ENCODE measurements around the gene ANKRD13D.
A peak's percentile ranks its signal among the peaks of the same experiment; 100 is the strongest.

ANKRD13D gene

DNA sequence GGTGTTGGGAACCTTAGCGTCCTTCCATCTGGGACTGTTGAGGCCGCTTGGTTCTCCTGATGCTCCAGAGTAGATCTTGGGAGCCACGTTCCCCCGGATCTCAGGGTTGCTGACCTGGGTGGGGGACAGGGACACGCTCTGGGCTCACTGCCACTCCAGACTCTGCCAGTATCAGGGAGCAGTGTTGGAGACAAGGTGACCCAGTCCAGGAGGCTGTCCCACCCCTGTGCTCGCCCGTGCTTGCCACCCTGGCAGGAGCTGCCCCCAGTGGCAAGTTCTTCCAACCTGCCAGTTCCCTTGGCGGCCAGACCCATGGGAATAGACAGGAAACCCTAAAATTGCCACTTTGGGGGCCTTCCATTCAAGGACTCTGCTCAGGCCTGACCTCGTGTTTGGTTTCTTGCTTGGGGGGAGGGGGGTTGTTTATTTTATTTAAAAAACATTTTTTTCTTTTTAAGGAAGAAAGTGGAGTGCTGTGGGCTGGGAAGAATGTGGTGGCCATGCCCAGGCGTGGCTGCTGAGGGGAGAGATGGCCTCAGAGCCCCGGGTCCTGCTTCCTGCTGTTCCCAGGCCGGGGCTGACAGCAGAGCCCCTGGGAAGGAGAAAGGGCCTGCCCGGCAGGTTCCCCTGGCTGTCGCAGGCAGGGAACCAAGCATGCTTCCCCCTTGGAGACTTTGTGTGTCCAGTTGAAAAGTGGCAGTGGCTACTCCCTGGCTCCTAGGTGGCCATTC lies 15.7 kb upstream of the ANKRD13D start:
- no peak for DNase-seq (ENCODE audit: low read depth in 2 of 2, low spot score in 1 of 2)

DNA sequence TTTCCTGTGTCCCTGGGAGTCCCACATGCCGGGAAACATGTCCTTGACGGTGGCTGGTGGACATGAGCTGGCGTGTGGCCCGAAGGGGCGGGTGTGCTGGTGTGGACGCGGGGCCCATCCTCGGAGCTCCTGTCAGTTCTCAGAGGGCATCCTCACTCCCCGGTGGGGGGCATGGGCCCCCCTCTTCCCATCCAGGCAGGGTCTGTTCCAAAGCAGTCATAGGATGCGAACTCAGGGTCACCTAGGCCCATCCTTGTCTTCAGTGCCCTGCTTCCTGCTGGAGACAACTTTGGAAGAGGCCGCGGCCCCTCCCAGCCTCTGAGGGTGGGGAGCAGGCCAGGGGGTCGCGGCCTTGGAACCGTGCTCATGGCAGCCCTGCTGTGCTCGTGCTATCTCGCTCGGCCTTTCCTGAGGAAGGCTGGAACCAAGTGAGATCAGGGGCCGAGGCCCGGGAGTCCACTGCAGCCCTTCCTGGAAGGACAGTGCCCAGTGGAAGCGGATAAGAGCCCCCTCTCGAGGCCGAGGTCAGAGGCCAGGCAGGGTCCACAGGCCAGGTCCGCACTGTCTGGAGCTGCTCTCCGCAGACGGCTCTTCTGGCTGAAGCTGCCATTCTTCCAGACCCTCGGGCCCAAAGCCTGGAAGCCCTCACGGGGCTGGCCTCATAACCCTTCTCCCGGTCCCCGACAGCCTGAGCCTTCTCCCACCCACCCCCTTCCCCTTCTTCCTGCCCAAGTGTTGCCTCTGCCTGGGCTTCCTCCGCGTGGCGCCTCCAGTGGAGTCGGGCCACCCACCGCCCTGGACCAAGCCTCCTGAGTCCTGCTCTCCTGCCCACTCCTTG lies 14.1 kb upstream of the ANKRD13D start:
- DNase-seq (ENCODE audit: low read depth in 2 of 2, low spot score in 1 of 2), result no peak

DNA sequence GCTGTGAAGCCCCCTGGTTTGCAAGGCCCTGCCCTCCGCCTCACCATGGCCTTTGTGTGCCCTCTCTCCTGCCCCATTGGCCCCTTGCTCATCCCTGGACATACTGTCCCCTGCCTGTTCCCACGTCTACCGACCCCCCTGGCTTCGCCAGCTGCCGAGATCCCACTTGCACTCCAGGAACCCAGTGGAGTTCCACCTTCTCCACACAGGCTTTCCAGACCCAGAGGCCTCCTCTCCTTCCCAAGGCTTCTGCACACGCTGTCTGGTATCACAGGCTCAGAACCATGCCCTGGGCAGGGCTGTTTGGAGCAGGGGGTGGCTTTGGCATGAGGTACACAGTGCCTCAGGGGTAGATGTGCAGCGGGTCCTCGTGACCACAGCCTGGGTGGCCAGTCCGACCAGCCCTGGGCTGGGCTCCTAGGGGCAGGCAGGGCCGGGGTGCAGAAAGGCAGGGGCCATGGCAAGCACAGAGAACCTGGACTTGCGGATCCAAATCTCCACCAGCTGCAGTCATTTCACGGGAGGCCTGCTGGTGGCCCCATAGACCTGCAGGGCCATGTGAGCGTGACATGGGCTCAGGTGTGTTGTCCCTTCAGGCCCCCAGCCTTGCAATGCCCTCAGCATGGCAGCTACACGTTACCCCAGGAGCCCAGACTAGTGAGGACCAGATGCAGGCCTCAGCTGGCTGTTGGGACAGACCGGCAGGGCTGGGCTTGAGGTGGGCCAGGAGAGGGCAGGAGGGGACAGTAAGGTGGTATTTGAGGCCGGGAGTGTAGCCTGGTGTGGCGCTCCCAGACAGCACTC lies 13.3 kb upstream of the ANKRD13D start:
- DNase-seq (ENCODE audit: low read depth in 2 of 2, low spot score in 1 of 2), result no peak

GRCh38 chr11:67276781-67277230 lies 12.3 kb upstream of the ANKRD13D start:
- no peak for DNase-seq (ENCODE audit: low read depth in 2 of 2, low spot score in 1 of 2)

- DNase-seq (ENCODE audit: low read depth in 2 of 2, low spot score in 1 of 2), result peak; percentile 74 to 76
Measured at GRCh38 chr11:67277231-67277961, 11.7 kb upstream of the ANKRD13D start.

DNA sequence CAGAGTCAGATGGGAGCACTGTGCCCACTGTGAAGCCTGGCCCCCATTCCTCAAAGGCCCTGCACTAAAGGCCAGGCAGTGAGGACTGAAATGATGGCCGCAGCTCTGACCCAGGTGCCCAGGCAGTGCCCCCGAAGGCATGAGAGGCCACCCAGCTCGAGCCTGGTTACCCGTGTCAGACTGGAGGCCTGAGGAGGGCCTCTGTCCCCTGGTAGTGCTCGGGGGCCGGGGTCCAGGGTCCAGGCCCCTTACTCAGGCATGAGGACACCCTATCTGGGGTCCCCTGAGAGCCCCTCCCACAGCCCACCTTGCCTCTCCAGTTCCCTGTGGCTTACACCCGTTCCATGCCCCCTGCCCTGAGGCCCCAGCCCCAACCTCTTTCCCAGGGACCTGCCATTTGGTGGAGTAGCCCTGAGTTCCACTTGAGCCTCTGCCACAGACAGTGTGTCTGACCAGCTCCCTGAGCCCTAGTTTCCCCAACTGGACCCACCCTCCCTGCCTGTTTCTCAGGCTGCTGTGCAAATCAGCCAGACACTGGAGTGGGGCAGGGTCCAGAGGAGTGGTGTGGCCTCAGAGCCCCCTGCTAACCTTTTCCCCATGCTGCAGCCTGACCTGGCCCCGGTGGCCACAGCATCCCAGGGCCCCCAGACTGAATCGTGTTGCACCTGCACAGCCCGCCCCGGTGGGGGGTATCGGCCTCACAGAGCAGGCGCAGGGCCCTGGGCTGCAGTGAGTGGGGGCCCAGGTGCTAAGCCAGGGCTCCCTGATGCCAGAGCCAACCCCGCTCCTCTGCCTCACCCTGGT lies 10.8 kb upstream of the ANKRD13D start:
- DNase-seq (ENCODE audit: low read depth in 2 of 2, low spot score in 1 of 2), result no peak

DNA sequence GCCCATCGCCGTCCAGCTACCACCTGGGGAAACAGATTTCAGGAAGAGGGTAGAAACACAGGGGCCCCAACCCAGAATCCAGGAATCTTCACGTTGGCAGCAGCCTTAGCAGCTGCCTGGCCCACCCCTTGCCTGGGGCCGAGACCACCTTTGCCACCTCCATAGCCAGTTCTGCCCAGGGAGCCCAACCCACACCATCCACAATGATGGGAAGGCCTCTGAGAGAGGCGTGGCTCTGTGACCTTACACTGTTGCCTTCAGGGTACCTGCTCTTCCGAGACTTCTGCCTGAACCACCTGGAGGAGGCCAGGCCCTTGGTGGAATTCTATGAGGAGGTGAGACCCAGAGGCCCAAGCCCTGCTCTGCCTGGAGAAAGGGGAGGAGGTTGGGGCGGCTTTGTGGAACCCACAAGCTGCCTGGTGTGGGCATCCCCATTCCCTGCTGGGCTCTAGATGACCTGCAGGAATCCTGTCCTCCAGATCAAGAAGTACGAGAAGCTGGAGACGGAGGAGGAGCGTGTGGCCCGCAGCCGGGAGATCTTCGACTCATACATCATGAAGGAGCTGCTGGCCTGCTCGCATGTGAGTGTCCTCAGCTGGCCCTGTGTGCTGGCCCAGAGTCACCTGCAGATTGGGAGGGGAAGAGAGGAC lies 10.0 kb upstream of the ANKRD13D start:
- no peak for DNase-seq (ENCODE audit: low read depth in 2 of 2, low spot score in 1 of 2)

DNA sequence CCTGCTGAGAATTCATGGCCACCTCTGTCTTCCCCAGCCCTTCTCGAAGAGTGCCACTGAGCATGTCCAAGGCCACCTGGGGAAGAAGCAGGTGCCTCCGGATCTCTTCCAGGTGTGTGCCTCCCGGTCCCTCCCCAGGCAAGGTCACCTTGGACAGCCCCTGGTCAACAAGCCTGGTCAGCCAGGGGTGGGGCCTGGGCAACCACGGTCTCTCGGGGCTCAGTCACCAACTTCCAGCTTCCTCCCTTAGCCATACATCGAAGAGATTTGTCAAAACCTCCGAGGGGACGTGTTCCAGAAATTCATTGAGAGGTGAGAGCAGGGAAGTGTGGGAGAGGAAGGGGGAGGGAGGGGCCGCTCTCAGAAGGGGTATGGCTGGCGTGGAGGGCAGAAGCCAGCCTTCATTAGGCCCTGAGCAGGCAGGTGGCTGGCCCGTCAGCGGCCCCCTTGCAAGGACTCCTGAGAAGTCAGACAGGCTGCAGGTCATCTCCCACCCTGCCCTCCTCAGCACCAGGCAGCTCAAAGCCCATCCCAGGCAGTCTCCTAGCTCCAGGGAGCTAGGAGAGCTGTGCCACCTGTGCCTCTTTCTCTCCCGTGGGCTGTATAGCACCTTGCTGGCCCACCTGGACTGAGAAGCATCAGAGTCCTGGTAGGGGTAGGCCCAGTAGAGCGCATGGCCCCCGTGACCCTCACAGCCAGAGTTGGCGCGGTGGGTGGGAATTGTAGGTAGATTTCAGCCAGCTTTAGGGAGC lies 9.3 kb upstream of the ANKRD13D start:
- no peak for DNase-seq (ENCODE audit: low read depth in 2 of 2, low spot score in 1 of 2)

DNA sequence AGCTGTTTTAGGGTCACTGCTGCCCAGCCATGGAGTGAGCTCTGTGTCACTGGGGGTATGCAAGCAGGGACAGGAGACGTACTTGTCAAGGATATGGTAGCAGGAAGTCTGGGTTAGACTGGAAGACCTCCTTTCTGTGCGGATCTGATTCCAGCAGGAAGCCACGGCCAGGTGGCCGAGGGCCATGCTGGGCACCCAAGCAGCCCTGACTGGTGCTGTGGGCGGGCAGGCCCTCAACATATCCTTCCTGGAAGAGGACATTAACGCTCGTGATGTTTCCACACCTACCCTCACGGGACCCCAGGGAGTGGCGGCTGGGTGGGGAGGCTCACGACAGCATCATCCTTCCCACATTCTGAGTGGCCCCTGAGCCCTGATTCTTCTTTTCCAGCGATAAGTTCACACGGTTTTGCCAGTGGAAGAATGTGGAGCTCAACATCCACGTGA lies 8.7 kb upstream of the ANKRD13D start:
- no peak for DNase-seq (ENCODE audit: low read depth in 2 of 2, low spot score in 1 of 2)

DNA sequence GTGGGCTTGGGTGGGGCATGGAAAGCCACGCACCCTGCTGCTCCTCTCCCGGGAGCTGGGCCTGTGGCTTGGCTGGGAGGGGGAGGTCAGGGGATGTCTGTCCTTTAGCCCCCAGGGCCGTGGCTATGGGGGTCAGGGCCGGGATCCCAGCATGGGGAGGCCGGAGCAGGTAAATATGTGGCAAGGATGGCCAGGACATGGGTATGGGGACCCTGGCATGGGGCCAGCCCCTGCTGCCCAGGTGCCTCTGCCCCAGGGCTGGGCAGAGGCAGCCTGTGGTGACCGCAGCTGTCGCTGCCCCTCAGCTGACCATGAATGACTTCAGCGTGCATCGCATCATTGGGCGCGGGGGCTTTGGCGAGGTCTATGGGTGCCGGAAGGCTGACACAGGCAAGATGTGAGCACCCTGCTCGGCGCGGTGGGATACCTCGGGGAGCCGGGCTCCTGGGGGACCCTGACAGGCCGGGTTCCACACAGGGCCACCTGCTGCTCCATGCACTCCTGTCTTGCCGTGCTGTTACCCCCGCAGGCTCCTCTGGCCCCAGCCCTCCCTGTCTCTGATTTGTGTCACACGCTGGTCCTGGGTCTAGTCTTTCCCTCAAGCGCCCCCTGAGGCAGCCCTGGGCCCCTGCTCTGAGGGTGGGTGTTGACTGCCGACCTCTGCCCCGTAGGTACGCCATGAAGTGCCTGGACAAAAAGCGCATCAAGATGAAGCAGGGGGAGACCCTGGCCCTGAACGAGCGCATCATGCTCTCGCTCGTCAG lies 8.1 kb upstream of the ANKRD13D start:
- DNase-seq (ENCODE audit: low read depth in 2 of 2, low spot score in 1 of 2), result no peak

GRCh38 chr11:67281552-67282150 lies 7.5 kb upstream of the ANKRD13D start:
- no peak for DNase-seq (ENCODE audit: low read depth in 2 of 2, low spot score in 1 of 2)

- no peak for DNase-seq (ENCODE audit: low read depth in 2 of 2, low spot score in 1 of 2)
Measured at GRCh38 chr11:67282155-67282875, 6.8 kb upstream of the ANKRD13D start.

GRCh38 chr11:67282876-67283371 lies 6.2 kb upstream of the ANKRD13D start:
- no peak for DNase-seq (ENCODE audit: low read depth in 2 of 2, low spot score in 1 of 2)

- DNase-seq (ENCODE audit: low read depth in 2 of 2, low spot score in 1 of 2), result no peak
Measured at GRCh38 chr11:67283481-67283963, 5.6 kb upstream of the ANKRD13D start.

- no peak for DNase-seq (ENCODE audit: low read depth in 2 of 2, low spot score in 1 of 2)
Measured at GRCh38 chr11:67284811-67285540, 4.1 kb upstream of the ANKRD13D start.
